ENCODE data around the gene SNX25. TPM values are rescaled to one million over a fixed set of nuclear protein-coding genes. Genes with fewer than 3 reads are reported as not detected.
A peak's percentile ranks its signal among the peaks of the same experiment; 100 is the strongest.

The SNX25 gene
- 18.1 TPM for polyA plus RNA-seq (2013, experiment 1 of 4)
- 18.1 TPM for polyA plus RNA-seq (2013, experiment 2 of 4)
- 16.9 TPM for polyA plus RNA-seq (2013, experiment 3 of 4)
- 20.0 TPM for polyA plus RNA-seq (2013, experiment 4 of 4)

DNA sequence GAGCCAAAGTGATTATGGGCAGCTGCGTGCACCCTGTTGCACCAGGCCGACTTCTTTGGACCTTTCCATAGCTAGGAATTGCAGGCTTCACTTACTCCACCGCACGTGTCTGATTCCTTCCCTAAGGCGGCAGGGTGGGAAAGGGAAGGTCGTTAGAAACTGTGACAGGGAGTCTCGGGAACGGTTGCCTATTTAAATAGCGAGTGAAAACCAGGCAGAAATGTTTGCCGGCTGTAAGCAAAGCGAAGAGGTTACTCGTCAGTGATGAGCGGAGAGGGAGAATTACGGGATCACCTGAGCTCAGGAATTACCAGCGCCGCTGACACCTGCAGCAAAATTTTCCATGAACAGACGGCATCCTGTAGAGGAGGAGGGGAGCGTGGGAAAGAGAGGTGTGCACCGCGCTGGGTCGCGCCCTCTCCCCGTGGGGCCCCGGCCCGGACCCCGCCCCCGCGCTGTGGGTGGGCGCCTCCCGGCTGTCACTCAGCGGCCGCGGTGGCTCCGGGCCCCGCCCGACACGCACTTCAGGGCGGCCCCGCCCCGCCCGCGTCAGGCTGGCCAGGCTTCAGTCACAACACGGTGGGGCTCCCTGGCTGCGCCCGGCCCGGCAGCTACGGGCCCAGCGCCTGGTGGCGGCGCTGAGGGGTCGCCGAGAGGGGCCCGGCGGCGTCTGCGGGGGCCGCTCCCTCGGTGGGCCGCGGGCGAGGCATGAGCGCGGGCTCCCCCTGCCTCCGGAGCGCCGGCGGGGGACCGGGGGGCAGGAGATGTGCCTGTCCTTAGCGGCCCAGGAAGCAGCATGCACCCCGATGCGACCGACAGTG, at the start of gene SNX25:
Gene SNX25 (plus strand): TSS at position 568 of the 821 bp plus-strand sequence. CDS start 229 bp downstream, at position 797.
- 2% methylated on average over 72 of the region's 72 CpGs for WGBS, 2 experiments
- Histone ChIP-seq H3K4me3 (ENCODE audit: insufficient read depth, low read depth, low read length) (peak within 1 kb of the TSS; percentile 72), H3K36me3 (ENCODE audit: control insufficient read depth, insufficient read depth, low read length) (no peaks in the 10 kb centered on the region), H3K4me1 (ENCODE audit: control insufficient read depth, insufficient read depth, low read length) (peaks cover 11% of the 10 kb centered on the region), H3K27ac (ENCODE audit: insufficient read depth, low read depth, low read length, poor library complexity, severe bottlenecking) (peak within 1 kb of the TSS; percentile 62), H3K27me3 (ENCODE audit: control insufficient read depth, insufficient read depth, low read length, poor library complexity, severe bottlenecking) (peaks cover 8% of the 10 kb centered on the region), H3K9me3 (ENCODE audit: control insufficient read depth, low read length) (no peaks in the 10 kb centered on the region)

DNA sequence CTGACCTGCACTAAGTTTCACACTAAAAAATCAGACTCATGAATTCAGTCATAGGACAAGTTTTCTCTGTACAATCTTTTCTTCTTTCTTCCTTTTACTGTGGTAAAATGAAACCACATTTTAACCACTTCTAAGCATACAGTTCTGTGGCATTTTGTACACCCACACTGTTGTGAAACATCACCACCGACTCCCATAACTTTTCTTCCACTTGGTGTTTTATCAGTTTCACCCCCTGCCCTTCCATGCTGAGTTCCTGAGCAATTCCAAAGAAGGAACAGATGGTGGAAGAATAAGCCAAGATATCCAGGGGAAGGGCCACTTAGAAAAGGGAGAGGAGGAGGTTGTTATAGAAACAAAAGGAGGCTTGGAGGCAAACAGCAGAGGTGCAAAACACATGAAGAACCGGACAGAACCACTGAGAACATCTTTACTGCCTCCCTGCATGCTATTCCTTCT, 43.8 kb upstream of the SNX25 start:
- Histone ChIP-seq H3K27me3 (ENCODE audit: control insufficient read depth, insufficient read depth, low read length, poor library complexity, severe bottlenecking) (no peaks in the 10 kb centered on the region), H3K27ac (ENCODE audit: insufficient read depth, low read depth, low read length, poor library complexity, severe bottlenecking) (no peak overlapping the region), H3K4me1 (ENCODE audit: control insufficient read depth, insufficient read depth, low read length) (no peaks in the 10 kb centered on the region), H3K9me3 (ENCODE audit: control insufficient read depth, low read length) (no peaks in the 10 kb centered on the region), H3K36me3 (ENCODE audit: control insufficient read depth, insufficient read depth, low read length) (peaks cover 13% of the 10 kb centered on the region), H3K4me3 (ENCODE audit: insufficient read depth, low read depth, low read length) (no peak overlapping the region)
- 91 to 95% methylated on average over 2 of the region's 2 CpGs for WGBS, 2 experiments

- H3K4me1 ChIP-seq (ENCODE audit: control insufficient read depth, insufficient read depth, low read length) = no peaks in the 10 kb centered on the region
- 91 to 92% methylated on average over 9 of the region's 9 CpGs for WGBS, 2 experiments
- H3K9me3 ChIP-seq (ENCODE audit: control insufficient read depth, low read length) = no peaks in the 10 kb centered on the region
- no peaks in the 10 kb centered on the region for H3K27me3 ChIP-seq (ENCODE audit: control insufficient read depth, insufficient read depth, low read length, poor library complexity, severe bottlenecking)
- peaks cover 13% of the 10 kb centered on the region for H3K36me3 ChIP-seq (ENCODE audit: control insufficient read depth, insufficient read depth, low read length)
- H3K4me3 ChIP-seq (ENCODE audit: insufficient read depth, low read depth, low read length) = no peak overlapping the region
- no peak overlapping the region for H3K27ac ChIP-seq (ENCODE audit: insufficient read depth, low read depth, low read length, poor library complexity, severe bottlenecking)
Observed at GRCh38 chr4:185167234-185167633, 42.2 kb upstream of the SNX25 start.

GRCh38 chr4:185171373-185172071, 37.9 kb upstream of the SNX25 start:
- Histone ChIP-seq H3K4me3 (ENCODE audit: insufficient read depth, low read depth, low read length) (no peak overlapping the region), H3K27ac (ENCODE audit: insufficient read depth, low read depth, low read length, poor library complexity, severe bottlenecking) (no peak overlapping the region), H3K36me3 (ENCODE audit: control insufficient read depth, insufficient read depth, low read length) (peaks cover 10% of the 10 kb centered on the region), H3K9me3 (ENCODE audit: control insufficient read depth, low read length) (no peaks in the 10 kb centered on the region), H3K27me3 (ENCODE audit: control insufficient read depth, insufficient read depth, low read length, poor library complexity, severe bottlenecking) (no peaks in the 10 kb centered on the region), H3K4me1 (ENCODE audit: control insufficient read depth, insufficient read depth, low read length) (no peaks in the 10 kb centered on the region)
- WGBS, 2 experiments = 91 to 96% methylated on average over 2 of the region's 2 CpGs

- Histone ChIP-seq H3K27me3 (ENCODE audit: control insufficient read depth, insufficient read depth, low read length, poor library complexity, severe bottlenecking) (no peaks in the 10 kb centered on the region), H3K27ac (ENCODE audit: insufficient read depth, low read depth, low read length, poor library complexity, severe bottlenecking) (no peak overlapping the region), H3K4me1 (ENCODE audit: control insufficient read depth, insufficient read depth, low read length) (no peaks in the 10 kb centered on the region), H3K36me3 (ENCODE audit: control insufficient read depth, insufficient read depth, low read length) (peaks cover 3% of the 10 kb centered on the region), H3K9me3 (ENCODE audit: control insufficient read depth, low read length) (no peaks in the 10 kb centered on the region), H3K4me3 (ENCODE audit: insufficient read depth, low read depth, low read length) (no peak overlapping the region)
- WGBS, 2 experiments = 87 to 94% methylated on average over 3 of the region's 3 CpGs
Observed at GRCh38 chr4:185179488-185179887, 29.9 kb upstream of the SNX25 start.

- H3K27me3 ChIP-seq (ENCODE audit: control insufficient read depth, insufficient read depth, low read length, poor library complexity, severe bottlenecking) = no peaks in the 10 kb centered on the region
- 50 to 68% methylated on average over 2 of the region's 2 CpGs for WGBS, 2 experiments
- no peaks in the 10 kb centered on the region for H3K9me3 ChIP-seq (ENCODE audit: control insufficient read depth, low read length)
- H3K4me3 ChIP-seq (ENCODE audit: insufficient read depth, low read depth, low read length) = no peak overlapping the region
- peaks cover 3% of the 10 kb centered on the region for H3K36me3 ChIP-seq (ENCODE audit: control insufficient read depth, insufficient read depth, low read length)
- H3K27ac ChIP-seq (ENCODE audit: insufficient read depth, low read depth, low read length, poor library complexity, severe bottlenecking) = no peak overlapping the region
- H3K4me1 ChIP-seq (ENCODE audit: control insufficient read depth, insufficient read depth, low read length) = no peaks in the 10 kb centered on the region
Observed at GRCh38 chr4:185182239-185182638, 27.2 kb upstream of the SNX25 start.

GRCh38 chr4:185183622-185184281, 25.6 kb upstream of the SNX25 start:
- Histone ChIP-seq H3K27me3 (ENCODE audit: control insufficient read depth, insufficient read depth, low read length, poor library complexity, severe bottlenecking) (no peaks in the 10 kb centered on the region), H3K9me3 (ENCODE audit: control insufficient read depth, low read length) (no peaks in the 10 kb centered on the region), H3K36me3 (ENCODE audit: control insufficient read depth, insufficient read depth, low read length) (peaks cover 7% of the 10 kb centered on the region), H3K4me3 (ENCODE audit: insufficient read depth, low read depth, low read length) (no peak overlapping the region), H3K27ac (ENCODE audit: insufficient read depth, low read depth, low read length, poor library complexity, severe bottlenecking) (no peak overlapping the region), H3K4me1 (ENCODE audit: control insufficient read depth, insufficient read depth, low read length) (no peaks in the 10 kb centered on the region)
- WGBS, 2 experiments = 47 to 53% methylated on average over 5 to 6 of the region's 6 CpGs

GRCh38 chr4:185186769-185187168, 22.6 kb upstream of the SNX25 start:
- Histone ChIP-seq H3K36me3 (ENCODE audit: control insufficient read depth, insufficient read depth, low read length) (peaks cover 4% of the 10 kb centered on the region), H3K4me3 (ENCODE audit: insufficient read depth, low read depth, low read length) (no peak overlapping the region), H3K27me3 (ENCODE audit: control insufficient read depth, insufficient read depth, low read length, poor library complexity, severe bottlenecking) (no peaks in the 10 kb centered on the region), H3K4me1 (ENCODE audit: control insufficient read depth, insufficient read depth, low read length) (no peaks in the 10 kb centered on the region), H3K27ac (ENCODE audit: insufficient read depth, low read depth, low read length, poor library complexity, severe bottlenecking) (no peak overlapping the region), H3K9me3 (ENCODE audit: control insufficient read depth, low read length) (no peaks in the 10 kb centered on the region)
- 97 to 100% methylated on average over 1 to 3 of the region's 3 CpGs for WGBS, 2 experiments

DNA sequence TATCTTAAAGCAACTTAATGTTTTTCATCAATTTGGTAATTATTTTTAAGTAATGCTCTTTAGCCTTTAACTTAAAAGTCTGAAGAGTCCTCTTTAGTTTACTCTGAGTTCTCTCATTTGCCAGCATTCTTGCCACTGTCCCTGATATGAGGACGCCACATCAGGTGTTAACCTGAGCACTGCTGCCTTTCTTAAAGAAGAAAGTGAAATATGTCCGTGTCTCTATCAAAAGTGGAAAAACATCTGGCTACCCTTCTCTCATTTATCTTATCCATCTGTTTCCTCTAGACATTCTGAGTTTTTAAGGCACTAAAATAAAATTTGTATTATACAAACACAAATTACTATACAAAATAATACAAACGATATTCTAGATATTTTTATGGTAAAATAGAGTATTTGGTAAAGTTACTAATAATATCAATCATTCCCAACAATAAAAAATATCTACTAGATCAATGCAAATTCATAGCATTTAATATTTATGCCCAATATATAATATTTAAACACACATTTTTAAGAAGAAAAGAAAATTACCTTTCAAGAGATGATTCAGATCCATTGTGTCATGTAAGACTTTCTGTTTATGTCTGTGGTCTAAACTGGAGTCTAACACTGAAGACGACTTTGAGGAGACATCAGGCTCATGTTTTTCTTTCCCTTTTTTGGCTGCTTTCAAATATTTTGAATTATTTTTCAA, 19.6 kb upstream of the SNX25 start:
- Histone ChIP-seq H3K9me3 (ENCODE audit: control insufficient read depth, low read length) (no peaks in the 10 kb centered on the region), H3K27me3 (ENCODE audit: control insufficient read depth, insufficient read depth, low read length, poor library complexity, severe bottlenecking) (no peaks in the 10 kb centered on the region), H3K4me3 (ENCODE audit: insufficient read depth, low read depth, low read length) (no peak overlapping the region), H3K27ac (ENCODE audit: insufficient read depth, low read depth, low read length, poor library complexity, severe bottlenecking) (no peak overlapping the region), H3K4me1 (ENCODE audit: control insufficient read depth, insufficient read depth, low read length) (no peaks in the 10 kb centered on the region), H3K36me3 (ENCODE audit: control insufficient read depth, insufficient read depth, low read length) (peaks cover 4% of the 10 kb centered on the region)
- WGBS, 2 experiments = 94 to 96% methylated on average over 3 of the region's 4 CpGs
